ENCODE measurements around the gene ARHGAP4. TPM values are rescaled to one million over a fixed set of nuclear protein-coding genes. Genes with fewer than 3 reads are reported as not detected.

Gene ARHGAP4
- total and polyA plus RNA-seq, 8 donors = 21.9 to 96.2 (median 26.3) TPM

DNA sequence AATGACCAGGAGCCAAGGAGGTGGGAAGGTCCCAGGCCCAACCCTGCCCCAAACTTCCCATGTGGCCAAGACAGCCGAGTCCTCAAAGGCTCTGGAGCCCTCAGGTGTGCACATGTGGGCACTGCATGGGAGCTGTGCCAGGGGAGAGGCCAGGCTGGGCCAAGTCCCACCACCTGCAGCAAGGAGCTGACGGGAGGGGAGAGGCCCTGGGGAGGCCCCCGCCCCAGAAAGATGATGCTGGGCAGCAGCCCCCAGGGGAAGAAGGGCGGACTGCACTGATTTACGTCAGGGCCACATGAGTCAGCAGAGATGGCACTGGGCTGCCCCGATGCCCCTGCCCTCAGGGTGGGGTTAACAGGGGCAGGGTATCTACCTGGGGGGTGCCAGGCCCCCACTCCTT, 41.5 kb downstream of the ARHGAP4 start:
- no peak for DNase-seq
- Histone ChIP-seq H3K27ac (no peak overlapping the region), H3K4me3 (no peak overlapping the region), H3K36me3 (no peaks in the 10 kb centered on the region), H3K4me1 (peaks cover 0 to 3% of the 10 kb centered on the region in 2 donors), H3K27me3 (peaks cover 76 to 84% of the 10 kb centered on the region in 2 donors), H3K9me3 (no peaks in the 10 kb centered on the region)
- intact Hi-C loops (cut with DNase I) = no loop called here
- no peak for ATAC-seq
- TF ChIP-seq, protein P1, sequence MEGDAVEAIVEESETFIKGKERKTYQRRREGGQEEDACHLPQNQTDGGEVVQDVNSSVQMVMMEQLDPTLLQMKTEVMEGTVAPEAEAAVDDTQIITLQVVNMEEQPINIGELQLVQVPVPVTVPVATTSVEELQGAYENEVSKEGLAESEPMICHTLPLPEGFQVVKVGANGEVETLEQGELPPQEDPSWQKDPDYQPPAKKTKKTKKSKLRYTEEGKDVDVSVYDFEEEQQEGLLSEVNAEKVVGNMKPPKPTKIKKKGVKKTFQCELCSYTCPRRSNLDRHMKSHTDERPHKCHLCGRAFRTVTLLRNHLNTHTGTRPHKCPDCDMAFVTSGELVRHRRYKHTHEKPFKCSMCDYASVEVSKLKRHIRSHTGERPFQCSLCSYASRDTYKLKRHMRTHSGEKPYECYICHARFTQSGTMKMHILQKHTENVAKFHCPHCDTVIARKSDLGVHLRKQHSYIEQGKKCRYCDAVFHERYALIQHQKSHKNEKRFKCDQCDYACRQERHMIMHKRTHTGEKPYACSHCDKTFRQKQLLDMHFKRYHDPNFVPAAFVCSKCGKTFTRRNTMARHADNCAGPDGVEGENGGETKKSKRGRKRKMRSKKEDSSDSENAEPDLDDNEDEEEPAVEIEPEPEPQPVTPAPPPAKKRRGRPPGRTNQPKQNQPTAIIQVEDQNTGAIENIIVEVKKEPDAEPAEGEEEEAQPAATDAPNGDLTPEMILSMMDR (IDR thresholded peaks at IDR 0.05) = no peak

GRCh38 chrX:153884136-153884535, 41.9 kb downstream of the ARHGAP4 start:
- Histone ChIP-seq H3K27me3 (peaks cover 80 to 89% of the 10 kb centered on the region in 2 donors), H3K4me3 (no peak overlapping the region), H3K27ac (no peak overlapping the region), H3K36me3 (no peaks in the 10 kb centered on the region), H3K9me3 (no peaks in the 10 kb centered on the region), H3K4me1 (peaks cover 0 to 3% of the 10 kb centered on the region in 2 donors)
- TF ChIP-seq, protein P1 (IDR thresholded peaks at IDR 0.05) = no peak
- ATAC-seq = no peak
- intact Hi-C loops (cut with DNase I) = no loop called here
- DNase-seq = no peak

GRCh38 chrX:153883163-153883843, 42.8 kb downstream of the ARHGAP4 start:
- intact Hi-C loops (cut with DNase I) = no loop called here
- ATAC-seq = no peak

DNA sequence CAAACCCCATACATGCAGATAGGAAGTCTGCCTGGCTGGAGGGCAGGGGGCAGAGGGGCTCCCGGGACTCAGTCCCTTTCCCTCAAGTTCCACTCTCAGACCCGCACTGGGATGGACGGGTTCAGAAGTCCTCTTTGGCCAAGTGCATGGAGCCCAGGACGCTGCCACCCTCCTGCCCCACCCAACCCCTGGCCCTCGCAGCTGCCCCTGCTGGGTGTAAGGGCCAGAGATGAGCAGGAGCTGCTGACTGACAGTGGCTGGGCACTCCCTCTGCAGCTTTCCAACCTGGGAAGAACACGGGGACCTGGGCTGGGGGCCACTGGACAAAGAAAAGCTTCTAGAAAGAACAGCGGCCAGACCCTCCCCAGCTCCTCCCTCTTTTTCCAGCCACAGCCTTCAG, 43.5 kb downstream of the ARHGAP4 start:
- TF ChIP-seq, protein P1 (IDR thresholded peaks at IDR 0.05) = no peak
- H3K27ac ChIP-seq = no peak overlapping the region
- no peaks in the 10 kb centered on the region for H3K36me3 ChIP-seq
- no peaks in the 10 kb centered on the region for H3K9me3 ChIP-seq
- ATAC-seq = no peak
- no peak for DNase-seq
- intact Hi-C loops (cut with DNase I) = no loop called here
- H3K4me1 ChIP-seq = peaks cover 0 to 3% of the 10 kb centered on the region in 2 donors
- H3K4me3 ChIP-seq = no peak overlapping the region
- peaks cover 84 to 96% of the 10 kb centered on the region in 2 donors for H3K27me3 ChIP-seq

More at GRCh38 chrX:153883163-153883843, 42.8 kb downstream of the ARHGAP4 start:
- Histone ChIP-seq H3K4me3 (no peak overlapping the region), H3K27me3 (peaks cover 85 to 96% of the 10 kb centered on the region in 2 donors), H3K36me3 (no peaks in the 10 kb centered on the region), H3K9me3 (no peaks in the 10 kb centered on the region), H3K4me1 (peaks cover 0 to 3% of the 10 kb centered on the region in 2 donors), H3K27ac (no peak overlapping the region)
- TF ChIP-seq, protein P1 (IDR thresholded peaks at IDR 0.05) = no peak
- DNase-seq = no peak

DNA sequence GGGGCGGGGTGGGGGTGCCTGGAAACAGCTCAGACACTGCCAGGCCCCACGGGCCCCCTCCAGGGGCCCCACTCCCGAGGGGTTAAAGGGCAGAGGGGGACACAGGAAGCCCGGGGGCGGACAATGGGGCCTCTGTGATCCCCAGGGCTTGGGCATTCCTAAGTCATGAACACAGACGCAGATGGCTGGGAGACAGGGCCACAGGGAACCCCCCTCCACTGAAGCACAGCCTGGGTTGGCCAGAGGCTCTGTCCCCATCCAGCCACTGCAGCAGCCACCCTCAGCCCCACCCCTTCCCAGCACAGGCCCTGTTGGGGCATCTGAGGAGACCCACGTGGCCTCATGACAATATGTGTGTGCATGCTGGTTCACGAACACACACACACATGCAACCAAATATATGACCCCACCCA, 44.0 kb downstream of the ARHGAP4 start:
- ATAC-seq (no peak), DNase-seq (no peak)
- intact Hi-C loops (cut with DNase I) = no loop called here
- H3K36me3 ChIP-seq = no peaks in the 10 kb centered on the region
- no peak overlapping the region for H3K27ac ChIP-seq
- no peaks in the 10 kb centered on the region for H3K9me3 ChIP-seq
- no peak overlapping the region for H3K4me3 ChIP-seq
- H3K27me3 ChIP-seq = peaks cover 79 to 94% of the 10 kb centered on the region in 2 donors
- TF ChIP-seq, protein P1 (IDR thresholded peaks at IDR 0.05) = no peak
- peaks cover 0 to 3% of the 10 kb centered on the region in 2 donors for H3K4me1 ChIP-seq

All from left lung (tissue), 10 donors.